ENCODE measurements around the gene OR2T1.
"Not testable (repeated sequence)": the region's sequence is repeated elsewhere in the genome, so short reads cannot be mapped to it uniquely, and the experiment has no call there.

Gene OR2T1, protein sequence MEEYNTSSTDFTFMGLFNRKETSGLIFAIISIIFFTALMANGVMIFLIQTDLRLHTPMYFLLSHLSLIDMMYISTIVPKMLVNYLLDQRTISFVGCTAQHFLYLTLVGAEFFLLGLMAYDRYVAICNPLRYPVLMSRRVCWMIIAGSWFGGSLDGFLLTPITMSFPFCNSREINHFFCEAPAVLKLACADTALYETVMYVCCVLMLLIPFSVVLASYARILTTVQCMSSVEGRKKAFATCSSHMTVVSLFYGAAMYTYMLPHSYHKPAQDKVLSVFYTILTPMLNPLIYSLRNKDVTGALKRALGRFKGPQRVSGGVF

DNA sequence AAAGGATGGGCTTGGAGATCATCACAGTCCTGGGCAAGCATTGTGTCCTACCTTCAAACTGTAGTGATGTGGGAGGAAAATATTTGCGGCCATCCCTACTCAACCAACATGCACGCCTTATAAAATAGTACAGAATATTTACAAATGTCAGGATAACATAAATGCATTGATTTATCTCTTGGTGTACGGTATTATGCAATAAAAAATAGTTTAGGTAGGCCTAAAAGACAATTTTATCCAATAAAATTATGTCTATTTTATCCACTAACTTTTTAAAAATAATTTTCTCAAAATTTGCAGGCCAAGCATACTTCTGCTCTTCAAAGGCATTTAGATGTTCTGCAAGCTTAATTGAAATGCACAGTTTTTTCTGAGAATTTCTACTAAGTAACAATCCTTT is at the start of gene OR2T1:
OR2T1 (plus strand) TSS at position 301 of the 400 bp plus-strand sequence. CDS start 3,100 bp downstream, outside the sequence.
- DNase-seq: no peak

GRCh38 chr1:248359415-248359814 is 43.4 kb upstream of the OR2T1 start:
- DNase-seq: no peak

DNA sequence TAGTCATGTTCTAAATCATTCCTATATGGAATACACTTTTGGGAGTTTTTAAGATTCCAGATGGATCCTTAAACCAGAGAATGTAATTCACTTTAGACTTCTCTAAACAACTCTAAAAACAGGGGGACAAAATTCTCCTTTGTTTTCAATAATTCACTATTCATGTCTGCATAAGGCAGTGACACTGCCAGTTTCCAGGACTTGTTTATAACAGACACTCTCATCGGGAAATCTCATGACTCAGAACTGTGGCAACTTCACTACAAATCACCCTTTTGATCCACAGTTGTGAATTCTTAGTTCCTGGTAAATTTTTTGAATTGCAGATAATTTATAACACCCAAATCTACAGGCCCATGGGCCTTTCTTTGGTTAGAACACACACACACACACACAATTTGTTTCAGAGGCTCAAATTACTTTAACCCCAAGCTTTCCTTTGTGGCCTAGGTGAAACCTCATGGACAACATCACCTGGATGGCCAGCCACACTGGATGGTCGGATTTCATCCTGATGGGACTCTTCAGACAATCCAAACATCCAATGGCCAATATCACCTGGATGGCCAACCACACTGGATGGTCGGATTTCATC is 41.6 kb upstream of the OR2T1 start, which contains the start of gene OR2T4:
OR2T4 (plus strand) TSS at position 545 of the 595 bp plus-strand sequence; CDS start at position 545, 0 bp downstream.
- no peak for DNase-seq

- no peak for DNase-seq
Observed at GRCh38 chr1:248366609-248367008, 36.2 kb upstream of the OR2T1 start.

DNA sequence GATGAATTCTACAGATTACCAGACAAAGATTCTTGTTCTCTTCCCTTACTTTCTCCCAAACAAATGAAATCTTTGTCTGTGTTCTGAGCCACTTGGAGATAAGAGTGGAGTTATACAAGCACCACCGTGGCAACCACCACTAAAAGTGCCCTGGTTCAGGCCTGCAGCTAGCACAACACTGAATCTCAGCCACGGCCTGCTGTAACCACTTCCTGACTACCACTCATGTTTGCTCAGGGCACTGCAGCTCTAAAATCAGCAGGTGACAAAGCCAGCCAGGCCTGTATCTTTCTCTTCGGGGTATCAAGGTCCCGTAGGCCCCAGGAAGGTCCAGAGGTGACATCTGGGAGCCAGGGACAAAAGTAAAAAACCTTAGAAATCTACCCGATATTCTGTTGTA is 30.5 kb upstream of the OR2T1 start:
- DNase-seq: no peak

DNA sequence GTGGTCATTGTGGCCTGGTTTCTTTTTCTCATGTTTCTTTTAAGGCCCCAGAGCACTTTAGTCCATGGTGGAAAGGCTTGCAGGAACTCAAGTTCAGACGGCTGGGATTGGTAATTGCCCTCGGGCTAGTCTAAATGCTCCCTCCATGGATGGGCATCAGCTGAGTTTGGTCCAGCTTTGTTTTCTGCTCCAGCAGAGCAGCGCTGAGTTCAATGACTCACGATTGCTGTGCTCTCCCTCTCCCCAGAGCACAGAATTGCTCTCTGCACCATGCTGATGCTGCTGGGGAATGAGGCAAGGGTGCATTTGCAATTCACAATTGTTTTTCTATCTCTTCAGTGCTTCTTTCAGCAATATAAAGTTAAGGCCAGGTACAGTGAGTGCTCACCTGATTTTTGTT is 29.1 kb upstream of the OR2T1 start:
- no peak for DNase-seq

- DNase-seq: no peak
Observed at GRCh38 chr1:248375446-248375845, 27.4 kb upstream of the OR2T1 start, which contains the start of gene OR2T6. OR2T6 (plus strand) TSS chr1:248375746; CDS start chr1:248387609, 11,863 bp downstream.

- no peak for DNase-seq
Observed at GRCh38 chr1:248376916-248377315, 25.9 kb upstream of the OR2T1 start.

DNA sequence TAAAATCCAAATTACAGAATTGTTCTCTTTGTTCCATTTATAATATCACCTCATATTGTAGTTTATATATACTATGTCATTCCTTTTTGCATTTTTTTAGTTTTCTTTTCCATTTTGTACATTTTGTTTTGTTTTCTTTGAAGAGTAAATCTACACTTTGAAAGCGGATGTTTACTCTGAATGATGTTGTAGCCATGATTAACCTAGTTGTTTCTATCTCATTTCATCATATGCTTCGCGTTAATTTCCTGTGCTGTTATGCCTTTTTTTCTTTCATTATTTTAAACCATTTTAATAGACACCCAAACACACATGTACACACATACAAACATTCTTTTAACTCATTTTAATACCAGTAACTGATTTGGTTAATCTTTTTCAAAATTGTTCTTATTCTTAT is 22.0 kb upstream of the OR2T1 start:
- DNase-seq: no peak

DNA sequence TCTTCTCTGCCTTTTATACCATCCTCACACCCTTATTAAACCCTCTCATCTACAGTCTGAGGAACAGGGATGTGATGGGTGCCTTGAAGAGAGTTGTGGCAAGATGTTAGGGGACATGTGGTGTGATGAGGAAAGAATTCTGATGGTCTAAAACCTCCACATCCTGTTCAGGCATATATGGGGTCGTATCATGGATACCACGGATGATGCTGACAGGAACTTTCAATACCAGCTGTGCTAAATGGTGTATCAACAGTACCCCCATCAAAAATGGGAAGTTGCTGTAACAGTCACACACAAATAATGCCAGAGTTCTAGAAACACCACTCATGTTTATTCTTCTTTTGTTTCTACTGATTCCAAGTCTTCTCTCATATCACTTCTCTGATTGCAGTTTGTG is 14.4 kb upstream of the OR2T1 start:
- no peak for DNase-seq

DNA sequence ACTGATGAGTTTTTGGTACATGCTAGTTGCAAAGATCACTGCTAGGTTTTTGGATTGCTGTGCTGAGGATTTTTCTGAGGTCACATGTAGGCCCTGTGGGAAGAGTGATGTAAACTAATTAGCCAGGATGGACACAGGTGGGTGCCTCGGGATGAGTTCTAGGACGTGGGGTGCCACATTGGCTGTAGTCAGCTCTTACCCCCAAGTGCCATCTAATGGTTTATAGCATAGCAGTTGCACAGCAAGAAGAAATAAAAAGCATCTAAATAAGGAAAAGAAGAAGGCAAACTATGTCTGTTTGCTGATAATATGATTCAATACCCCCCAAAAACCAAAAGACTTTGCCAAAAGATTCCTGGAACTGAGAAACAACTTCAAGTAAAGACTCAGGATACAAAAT is 9.8 kb upstream of the OR2T1 start:
- no peak for DNase-seq

GRCh38 chr1:248404024-248404423 is 1.2 kb downstream of the OR2T1 start:
- no peak for DNase-seq

DNA sequence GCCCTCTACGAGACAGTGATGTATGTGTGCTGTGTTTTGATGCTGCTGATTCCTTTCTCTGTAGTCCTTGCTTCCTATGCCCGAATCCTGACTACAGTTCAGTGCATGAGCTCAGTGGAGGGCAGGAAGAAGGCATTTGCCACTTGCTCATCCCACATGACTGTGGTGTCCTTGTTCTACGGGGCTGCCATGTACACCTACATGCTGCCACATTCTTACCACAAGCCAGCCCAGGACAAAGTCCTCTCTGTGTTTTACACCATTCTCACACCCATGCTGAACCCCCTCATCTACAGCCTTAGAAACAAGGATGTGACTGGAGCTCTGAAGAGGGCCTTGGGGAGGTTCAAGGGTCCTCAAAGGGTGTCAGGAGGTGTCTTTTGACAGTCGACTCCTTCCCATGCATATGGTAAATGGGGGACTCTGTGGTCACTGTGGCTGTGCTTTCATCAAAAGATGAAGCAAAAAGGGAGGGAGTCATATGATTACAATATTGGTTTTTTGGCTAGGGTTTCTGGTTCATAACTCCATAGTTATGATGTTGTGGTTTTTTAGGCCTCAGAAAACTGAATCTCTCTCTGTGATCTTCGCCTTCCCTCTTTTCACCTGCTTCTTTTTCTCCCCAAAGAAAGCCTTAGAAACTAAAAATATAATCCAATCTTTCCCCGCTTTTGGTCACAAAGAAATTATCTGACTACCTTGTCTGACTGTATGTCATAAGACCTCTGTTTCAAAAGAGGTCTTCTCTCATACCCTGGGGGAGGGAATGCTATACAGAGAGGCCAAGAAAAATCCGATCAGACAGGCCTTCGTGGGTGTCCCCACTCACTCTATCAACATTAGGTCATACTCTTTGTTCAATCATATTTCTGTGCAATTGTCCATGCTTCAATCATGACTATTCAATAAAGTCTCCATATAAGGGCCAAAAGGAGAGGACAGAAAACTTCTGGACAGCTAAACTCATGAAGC is 4.2 kb downstream of the OR2T1 start:
- no peak for DNase-seq

DNA sequence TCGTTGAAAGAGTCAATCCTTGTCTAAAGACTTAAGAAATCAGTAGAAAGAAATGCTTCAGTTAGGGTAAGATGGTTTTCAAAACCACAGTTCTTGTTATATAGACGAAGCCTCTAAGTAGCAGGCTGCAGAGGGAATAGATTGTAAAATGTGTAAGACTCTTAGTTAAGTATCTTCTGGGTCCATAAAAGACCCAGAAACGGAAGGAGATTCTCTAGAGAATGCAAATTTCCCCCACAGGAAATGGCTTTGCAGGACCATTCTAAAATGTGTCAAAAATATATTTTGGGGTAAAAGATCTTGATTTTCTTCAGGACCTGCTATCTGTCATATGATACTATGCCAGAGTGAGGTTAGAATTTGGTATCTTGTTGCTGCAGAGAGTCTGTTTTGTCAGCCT is 13.4 kb downstream of the OR2T1 start:
- no peak for DNase-seq

DNA sequence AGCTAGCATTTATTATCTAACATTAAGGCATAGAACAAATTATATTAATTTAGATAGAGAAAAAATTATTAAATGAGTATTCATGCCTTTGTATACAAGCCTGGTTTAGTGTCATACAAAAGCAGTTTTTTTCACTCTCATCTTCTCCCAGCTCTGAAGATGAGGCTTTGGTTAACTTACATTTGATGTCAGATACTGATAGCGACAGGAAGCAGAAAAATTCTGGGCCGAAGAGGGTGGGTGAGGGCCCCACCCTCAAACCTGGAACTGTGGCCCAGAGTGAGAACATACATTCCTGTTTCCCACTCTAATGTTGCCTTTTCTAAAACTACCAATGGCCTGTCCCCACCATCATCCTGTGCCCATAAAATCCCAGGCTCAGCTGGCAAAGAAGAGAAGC is 15.0 kb downstream of the OR2T1 start:
- no peak for DNase-seq

DNA sequence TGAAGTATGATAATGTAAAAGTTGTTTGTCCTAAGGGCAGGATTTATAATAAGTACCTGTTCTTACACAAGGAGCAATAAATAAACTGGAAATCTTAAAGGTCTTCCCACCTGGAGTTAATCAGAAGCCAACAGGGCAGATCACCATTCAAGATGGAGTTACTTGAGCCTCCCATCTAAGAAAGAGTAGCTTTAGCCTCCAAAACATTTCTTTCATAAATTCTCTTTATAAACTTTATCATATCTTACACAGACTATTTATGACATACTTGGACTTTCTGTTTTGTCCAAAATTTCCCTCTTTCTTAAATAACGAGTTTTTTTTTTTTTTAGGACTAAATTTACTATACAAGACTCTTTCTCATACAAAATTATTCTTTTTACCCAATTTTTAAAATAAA is 18.5 kb downstream of the OR2T1 start:
- DNase-seq: no peak

GRCh38 chr1:248427526-248428191 is 24.8 kb downstream of the OR2T1 start:
- DNase-seq: not testable (repeated sequence)

DNA sequence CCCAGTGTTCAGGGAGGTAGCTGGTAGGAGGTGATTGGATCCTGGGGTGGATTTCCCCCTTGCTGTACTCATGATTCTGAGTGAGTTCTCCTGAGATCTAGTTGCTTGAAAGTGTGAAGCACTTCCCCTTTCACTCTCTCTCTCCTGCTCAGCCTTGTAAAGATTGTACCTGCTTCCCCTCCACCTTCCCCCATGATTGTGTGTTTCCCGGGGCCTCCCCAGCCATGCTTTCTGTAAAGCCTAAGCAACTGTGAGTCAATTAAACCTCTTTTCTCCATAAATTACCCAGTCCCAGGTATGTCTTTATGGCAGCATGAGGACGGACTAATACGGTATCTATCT is 25.3 kb downstream of the OR2T1 start:
- not testable (repeated sequence) for DNase-seq

GRCh38 chr1:248431683-248432082 is 28.8 kb downstream of the OR2T1 start:
- DNase-seq: not testable (repeated sequence)

GRCh38 chr1:248432201-248432600 is 29.4 kb downstream of the OR2T1 start:
- not testable (repeated sequence) for DNase-seq

GRCh38 chr1:248433811-248434415 is 31.1 kb downstream of the OR2T1 start:
- not testable (repeated sequence) for DNase-seq

- DNase-seq: not testable (repeated sequence)
Observed at GRCh38 chr1:248434913-248435312, 32.1 kb downstream of the OR2T1 start.

Data from 8988T (cell line).